Endothelial cell of umbilical vein (primary cell): ENCODE data around the gene SLC1A6.

Experiments used
- EZH2 ChIP-seq: IDR thresholded peaks from 2 replicates; pipeline ENCODE4 v1.6.1; 2012; ENCODE audit warnings: borderline replicate concordance, low read depth, mild to moderate bottlenecking, moderate library complexity, low read length, inconsistent platforms; ENCODE audit not compliant: severe bottlenecking
- FOS ChIP-seq: IDR thresholded peaks from 2 replicates; pipeline ENCODE4 v1.6.1; 2011; ENCODE audit warnings: mild to moderate bottlenecking, low read length, moderate library complexity, borderline replicate concordance; ENCODE audit not compliant: insufficient read depth
- JUN ChIP-seq: IDR thresholded peaks from 2 replicates; pipeline ENCODE4 v1.6.1; 2011; ENCODE audit warnings: borderline replicate concordance, low read depth; ENCODE audit not compliant: insufficient read length, insufficient read depth
- MYC ChIP-seq: IDR thresholded peaks from one replicate; pipeline ENCODE4 v1.6.1; 2011; ENCODE audit warnings: mild to moderate bottlenecking, low read depth, low read length
- POLR2A ChIP-seq: IDR thresholded peaks from 2 replicates; pipeline ENCODE4 v1.6.1; 2012; ENCODE audit warnings: low read depth, mild to moderate bottlenecking, control low read depth, low read length
- POLR2AphosphoS5 ChIP-seq: IDR thresholded peaks from 2 replicates; pipeline ENCODE4 v1.6.1; 2012; ENCODE audit warnings: low read depth, mild to moderate bottlenecking, control low read depth, low read length, moderate library complexity; ENCODE audit not compliant: insufficient read depth
- TF ChIP-seq, protein P1 (sequence below), 2 donors: IDR thresholded peaks; 1 replicate in 1 of 2; 2 replicates in 1 of 2; pipeline ENCODE4 v1.5.1; 2011; ENCODE audit warnings: low read length in 2 of 2, mild to moderate bottlenecking in 2 of 2, moderate library complexity in 2 of 2, control low read depth in 1 of 2, inconsistent platforms in 1 of 2, low read depth in 1 of 2; ENCODE audit not compliant: insufficient read depth in 1 of 2; ENCODE audit errors: extremely low read depth in 1 of 2
- TF ChIP-seq, protein P2 (sequence below): IDR thresholded peaks from 2 replicates; pipeline ENCODE4 v1.6.1; 2011; ENCODE audit not compliant: insufficient read depth, insufficient read length

DNA sequence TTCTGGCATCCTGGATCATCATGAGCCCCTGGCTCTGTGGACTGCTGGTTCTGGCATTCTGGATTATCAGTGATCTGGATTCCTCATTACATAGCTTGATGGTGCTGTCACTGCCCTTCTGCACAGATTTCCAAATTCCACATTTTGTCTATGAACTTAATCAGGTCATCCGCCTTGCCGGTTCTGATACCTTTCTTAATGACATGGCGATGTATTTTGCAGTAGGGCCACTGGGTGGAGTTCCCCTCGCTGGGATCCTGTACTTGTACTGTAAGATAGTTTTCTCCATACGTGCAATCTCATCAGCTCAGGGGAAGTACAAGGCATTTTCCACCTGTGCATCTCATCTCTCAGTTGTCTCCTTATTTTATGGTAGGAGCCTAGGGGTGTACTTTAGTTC, 62.8 kb downstream of the SLC1A6 start:
- TF ChIP-seq, protein P1, sequence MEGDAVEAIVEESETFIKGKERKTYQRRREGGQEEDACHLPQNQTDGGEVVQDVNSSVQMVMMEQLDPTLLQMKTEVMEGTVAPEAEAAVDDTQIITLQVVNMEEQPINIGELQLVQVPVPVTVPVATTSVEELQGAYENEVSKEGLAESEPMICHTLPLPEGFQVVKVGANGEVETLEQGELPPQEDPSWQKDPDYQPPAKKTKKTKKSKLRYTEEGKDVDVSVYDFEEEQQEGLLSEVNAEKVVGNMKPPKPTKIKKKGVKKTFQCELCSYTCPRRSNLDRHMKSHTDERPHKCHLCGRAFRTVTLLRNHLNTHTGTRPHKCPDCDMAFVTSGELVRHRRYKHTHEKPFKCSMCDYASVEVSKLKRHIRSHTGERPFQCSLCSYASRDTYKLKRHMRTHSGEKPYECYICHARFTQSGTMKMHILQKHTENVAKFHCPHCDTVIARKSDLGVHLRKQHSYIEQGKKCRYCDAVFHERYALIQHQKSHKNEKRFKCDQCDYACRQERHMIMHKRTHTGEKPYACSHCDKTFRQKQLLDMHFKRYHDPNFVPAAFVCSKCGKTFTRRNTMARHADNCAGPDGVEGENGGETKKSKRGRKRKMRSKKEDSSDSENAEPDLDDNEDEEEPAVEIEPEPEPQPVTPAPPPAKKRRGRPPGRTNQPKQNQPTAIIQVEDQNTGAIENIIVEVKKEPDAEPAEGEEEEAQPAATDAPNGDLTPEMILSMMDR (IDR thresholded peaks at IDR 0.05; ENCODE audit: extremely low read depth in 1 of 2, insufficient read depth in 1 of 2, low read depth in 1 of 2, low read length in 2 of 2) = no peak
- no peak for TF ChIP-seq POLR2A
- TF ChIP-seq POLR2AphosphoS5 = no peak
- TF ChIP-seq, protein P2, sequence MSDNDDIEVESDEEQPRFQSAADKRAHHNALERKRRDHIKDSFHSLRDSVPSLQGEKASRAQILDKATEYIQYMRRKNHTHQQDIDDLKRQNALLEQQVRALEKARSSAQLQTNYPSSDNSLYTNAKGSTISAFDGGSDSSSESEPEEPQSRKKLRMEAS = no peak
- no peak for TF ChIP-seq FOS
- no peak for TF ChIP-seq JUN
- no peak for TF ChIP-seq EZH2
- TF ChIP-seq MYC = no peak
